GM21526 (cell line): ENCODE data around the gene FAM118B.

ENCODE experiments used
- ATAC-seq: cut with Tn5 transposase; IDR thresholded peaks from one replicate; pipeline ENCODE4 v1.9.1; 2021; ENCODE audit warnings: moderate library complexity; ENCODE audit not compliant: unreplicated experiment, low FRiP score

Gene FAM118B

DNA sequence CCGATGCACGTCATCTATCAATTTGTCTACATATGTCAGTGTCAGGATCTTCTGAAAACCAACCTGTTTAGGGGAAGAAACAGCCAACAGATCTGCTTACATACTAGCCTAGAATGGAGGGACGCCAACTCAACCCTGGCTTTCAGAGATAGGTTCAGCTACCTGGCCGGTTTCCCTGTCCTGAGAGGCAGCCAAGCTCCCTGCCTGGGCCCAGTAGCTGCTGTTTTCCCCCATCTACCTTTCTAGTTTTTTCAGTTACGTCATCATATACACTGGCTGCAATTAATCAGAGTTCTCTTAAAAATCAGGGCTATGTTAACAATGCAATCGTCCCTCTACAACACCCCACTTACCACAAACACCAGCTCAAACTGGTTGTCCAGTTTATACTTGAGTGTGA is 56.1 kb downstream of the FAM118B start:
- no peak for ATAC-seq

DNA sequence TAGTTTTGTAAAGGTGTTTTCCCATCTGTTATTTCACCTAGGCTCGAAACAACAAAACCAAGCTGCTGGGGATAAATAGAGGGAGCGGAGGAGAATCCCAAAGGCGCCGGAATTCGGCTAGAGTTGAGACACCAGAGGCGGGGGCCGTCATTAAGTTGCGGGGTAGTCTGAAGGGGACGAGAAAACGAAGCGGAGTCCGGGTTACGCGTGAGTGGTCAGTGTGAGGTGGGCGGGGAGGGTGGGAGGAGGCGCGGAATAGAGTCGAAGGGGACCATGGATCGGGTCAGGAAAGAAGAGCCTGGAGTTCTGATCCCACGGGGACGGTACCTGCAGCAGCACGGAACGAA is 56.8 kb downstream of the FAM118B start:
- no peak for ATAC-seq

DNA sequence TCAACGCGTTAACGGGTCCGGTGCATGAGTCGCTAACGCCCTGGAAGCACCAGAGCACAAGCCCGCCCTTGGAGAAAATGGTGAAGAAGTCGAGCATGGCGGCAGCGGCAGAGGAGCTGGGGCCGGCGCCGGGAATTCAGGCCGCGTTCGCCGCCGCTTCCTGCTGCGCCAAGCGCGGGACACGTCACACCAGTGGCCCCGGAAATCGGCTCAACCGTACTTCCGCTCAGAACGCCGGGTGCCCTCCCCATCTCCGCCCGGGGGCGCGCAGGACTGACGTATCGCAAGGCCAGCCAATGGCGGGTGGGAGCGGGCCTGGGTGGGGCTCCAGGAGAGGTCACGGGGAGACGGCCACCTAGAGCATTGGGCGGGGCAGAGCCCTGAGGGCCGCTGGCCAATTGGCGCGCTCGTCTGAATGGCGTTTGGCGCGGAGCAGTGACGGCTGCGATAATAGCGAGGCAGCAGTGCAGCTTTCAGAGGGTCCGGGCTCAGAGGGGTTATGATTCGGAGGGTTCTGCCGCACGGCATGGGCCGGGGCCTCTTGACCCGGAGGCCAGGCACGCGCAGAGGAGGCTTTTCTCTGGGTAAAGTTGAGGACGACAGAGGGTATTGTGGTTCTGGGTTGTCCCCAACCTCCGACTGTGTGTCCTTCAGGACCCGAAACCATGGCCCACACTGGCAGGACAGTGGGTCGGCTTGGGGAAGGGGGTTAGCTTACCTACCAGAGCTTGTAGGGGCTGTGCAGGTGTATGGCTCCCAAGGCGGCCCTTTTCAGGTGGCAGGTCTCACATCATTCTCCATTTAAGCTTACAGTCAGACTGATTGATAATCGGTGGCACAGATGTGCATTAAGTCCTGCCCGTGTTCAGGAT is 57.4 kb downstream of the FAM118B start, which contains the start of the genes FOXRED1 and SRPRA:
FOXRED1 (plus strand) TSS at position 447 of the 872 bp plus-strand sequence; CDS start at position 500, 53 bp downstream.
SRPRA (minus strand) TSS at position 188 of the 872 bp plus-strand sequence; CDS start at position 97, 91 bp downstream.
- peak; percentile 99 for ATAC-seq

GRCh38 chr11:126277322-126277721 is 65.7 kb downstream of the FAM118B start:
- ATAC-seq: no peak

DNA sequence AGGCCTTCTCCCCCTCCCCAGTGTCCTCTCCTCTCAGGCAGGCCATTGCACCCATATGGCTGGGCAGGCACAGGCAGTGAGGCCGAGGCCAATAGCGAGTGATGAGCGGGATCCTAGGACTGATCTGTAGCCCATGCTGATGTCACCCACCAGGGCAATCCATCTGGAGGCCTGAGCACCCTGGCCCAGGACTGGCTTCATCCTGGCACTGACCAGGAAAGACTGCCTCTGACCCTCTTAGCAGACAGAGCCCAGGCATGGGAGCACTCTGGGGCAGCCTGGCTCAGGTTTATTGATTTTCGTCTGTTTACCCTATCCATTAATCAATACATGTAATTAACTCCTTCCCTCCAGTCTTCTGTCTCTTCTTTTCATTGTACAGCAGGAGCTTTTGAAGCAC is 66.2 kb downstream of the FAM118B start:
- ATAC-seq: no peak

DNA sequence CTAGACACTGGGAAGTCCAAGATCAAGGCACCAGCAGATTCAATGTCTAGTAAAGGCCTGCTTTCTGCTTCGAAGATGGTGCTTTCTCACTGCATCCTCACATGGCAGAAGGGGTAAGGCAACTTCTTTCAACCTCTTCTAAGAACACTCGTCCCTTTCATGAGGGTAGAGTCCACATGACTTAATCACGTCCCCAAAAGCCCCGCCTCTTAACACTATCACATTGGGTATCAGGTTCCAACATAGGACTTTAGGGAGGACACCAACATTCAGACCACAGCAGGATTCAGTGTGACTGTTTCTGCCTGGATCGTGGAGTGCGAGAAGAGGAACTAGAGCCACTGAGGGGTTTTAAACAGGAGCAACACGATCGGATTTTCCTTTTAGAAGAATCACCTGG is 67.6 kb downstream of the FAM118B start:
- no peak for ATAC-seq

GRCh38 chr11:126280595-126280994 is 69.0 kb downstream of the FAM118B start:
- no peak for ATAC-seq

- no peak for ATAC-seq
These were observed 69.7 kb downstream of the FAM118B start for GRCh38 chr11:126281245-126281644.

DNA sequence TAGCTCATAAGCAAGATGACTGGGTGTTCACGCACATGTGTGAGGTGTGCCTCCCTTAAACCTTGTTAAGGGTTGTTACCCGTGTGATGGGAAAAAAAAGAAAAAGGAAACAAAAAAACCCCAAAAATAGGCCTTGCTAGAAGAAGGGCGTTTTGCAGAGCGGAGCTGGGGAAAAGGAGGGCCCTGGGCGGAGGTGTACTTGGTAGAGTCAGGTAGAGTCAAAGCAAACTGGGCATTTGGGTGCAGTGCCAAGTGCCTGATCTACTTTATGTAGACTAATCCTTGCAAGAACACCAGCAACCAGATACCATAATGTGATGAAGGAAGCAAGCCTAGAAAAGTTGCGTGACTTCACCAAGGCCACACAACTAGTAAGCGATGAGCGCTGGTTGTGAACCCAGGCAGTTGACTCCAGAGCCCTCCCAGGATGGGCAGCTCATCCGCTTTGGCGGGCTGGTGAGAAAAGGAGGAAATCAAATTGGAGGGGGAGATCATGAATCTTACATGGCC is 70.1 kb downstream of the FAM118B start:
- no peak for ATAC-seq

GRCh38 chr11:126282361-126282735 is 70.8 kb downstream of the FAM118B start:
- ATAC-seq: no peak

DNA sequence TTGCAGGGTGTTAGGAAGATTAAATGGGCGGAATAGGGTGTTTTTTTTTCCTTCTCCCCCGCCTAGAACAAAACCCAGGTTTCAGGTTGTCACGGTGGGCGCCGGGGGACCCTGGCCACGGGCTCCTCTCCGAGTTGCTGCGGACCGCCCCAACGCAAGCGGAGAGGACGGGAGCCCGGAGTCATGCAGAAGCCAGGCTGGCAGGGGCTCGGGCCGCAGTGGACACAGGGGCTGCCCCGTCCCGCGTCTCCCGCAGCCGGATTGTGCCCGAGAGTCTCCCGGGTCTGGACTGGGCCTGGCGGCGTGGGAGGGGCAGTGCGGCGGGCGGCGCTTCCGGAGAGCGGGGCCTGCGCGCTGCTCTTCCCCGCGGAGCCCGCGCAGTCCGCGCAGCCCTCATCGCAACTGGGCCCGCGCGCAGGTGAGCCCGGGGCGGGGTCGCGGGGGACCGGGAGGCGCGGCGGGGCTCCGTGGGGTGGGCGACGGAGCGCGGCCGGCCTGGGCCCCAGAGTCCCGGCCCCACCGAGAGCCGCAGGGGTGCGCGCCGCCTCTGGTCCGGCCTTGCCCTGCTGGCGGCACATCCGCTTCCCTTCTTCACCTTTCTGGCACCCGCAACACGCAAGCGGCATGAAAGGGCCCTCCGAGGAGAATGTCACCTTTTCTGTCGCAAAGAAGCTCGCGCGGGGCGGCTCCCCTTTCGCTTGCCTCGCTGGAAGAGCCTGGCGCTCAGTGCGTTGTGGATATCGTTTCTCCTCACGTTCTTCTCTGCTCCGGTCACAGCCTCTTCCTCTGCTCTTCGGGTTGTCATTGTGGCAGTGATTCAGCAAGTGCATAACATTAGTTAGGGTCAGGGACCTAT is 71.4 kb downstream of the FAM118B start, which contains the start of gene TIRAP:
TIRAP (plus strand) TSS at position 358 of the 856 bp plus-strand sequence. CDS start 7,802 bp downstream, outside the sequence.
- ATAC-seq: peak; percentile 60

DNA sequence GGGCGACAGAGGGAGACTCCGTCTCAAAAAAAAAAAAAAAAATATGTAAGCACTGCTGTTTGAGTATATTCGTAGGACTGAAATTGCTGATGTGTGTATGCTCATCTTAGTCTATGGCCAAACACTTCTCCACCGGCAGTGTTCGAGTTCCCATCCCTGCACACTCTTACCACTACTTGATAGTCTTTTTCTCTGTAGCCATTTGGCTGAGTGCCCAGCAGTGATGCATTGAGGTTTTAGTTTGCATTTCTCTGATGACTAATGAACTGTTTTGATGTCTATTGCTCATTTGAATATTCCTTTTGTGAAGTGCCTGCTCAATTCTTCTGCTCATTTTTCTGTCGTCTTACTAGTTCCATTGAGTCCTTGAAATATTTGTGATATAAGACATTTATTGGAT is 73.2 kb downstream of the FAM118B start:
- peak; percentile 42 for ATAC-seq

- no peak for ATAC-seq
These were observed 76.7 kb downstream of the FAM118B start for GRCh38 chr11:126288237-126288636.

DNA sequence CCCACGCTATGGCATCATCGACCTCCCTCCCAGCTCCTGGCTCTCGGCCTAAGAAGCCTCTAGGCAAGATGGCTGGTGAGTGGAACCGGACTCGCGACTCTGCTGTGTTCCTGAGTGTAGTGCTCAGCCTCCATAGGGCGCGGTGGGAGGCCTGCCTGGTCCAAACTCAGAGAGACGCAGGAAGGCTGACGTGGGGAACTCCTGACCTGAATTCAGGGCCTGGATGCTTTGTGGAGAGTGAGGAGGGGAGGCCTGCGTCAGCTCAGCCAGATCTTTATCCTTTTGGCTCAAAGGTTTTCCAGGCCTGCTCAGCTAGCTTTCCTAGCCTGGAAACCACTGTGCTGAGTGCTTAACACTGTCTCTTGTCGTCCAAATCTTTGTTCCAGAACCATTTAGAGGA is 79.3 kb downstream of the FAM118B start:
- ATAC-seq: no peak

DNA sequence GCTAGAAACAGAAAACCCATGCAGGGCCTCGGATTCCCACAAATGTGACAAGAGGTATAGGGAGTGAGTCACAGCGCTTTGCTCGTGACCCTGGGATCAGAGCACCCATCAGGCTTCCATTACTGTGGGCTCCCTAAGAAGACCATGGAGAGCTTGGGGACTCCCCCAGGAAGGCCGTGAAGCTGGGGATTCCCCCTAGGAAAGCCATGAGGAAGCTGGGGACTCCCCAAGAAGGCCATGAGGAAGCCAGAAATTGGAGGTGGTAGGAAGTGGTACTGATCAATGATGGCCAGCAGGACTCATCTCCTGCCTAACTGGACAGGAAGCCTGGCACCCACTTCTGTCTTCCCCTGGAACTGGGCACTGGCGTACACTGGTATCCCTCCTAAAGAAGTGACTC is 82.1 kb downstream of the FAM118B start:
- no peak for ATAC-seq

DNA sequence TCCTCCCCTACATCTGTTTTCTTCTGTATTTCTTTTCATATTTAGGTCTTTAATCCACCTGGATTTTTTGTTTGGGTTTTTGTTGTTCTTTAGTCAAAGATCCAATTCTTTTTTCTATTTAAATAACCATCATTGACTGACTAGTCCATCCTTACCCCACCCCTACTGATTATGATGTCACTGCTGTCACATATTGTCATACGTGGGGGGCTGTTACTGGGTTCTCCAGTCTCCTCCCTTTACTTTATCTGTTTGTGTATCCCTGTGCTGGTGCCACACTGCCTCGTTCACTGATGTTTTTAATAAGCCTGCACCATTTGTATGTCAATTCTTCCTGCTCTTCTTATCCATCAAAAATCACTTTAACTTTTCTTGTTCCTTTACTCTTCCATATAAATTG is 85.4 kb downstream of the FAM118B start:
- ATAC-seq: no peak

- ATAC-seq: peak; percentile 83
These were observed 92.3 kb downstream of the FAM118B start, which contains the start of gene DCPS for GRCh38 chr11:126303623-126304456. TSS of gene DCPS (plus strand) at chr11:126304060. CDS start at chr11:126304081, 21 bp downstream.

GRCh38 chr11:126304457-126305075 is 93.0 kb downstream of the FAM118B start:
- peak; percentile 30 for ATAC-seq

DNA sequence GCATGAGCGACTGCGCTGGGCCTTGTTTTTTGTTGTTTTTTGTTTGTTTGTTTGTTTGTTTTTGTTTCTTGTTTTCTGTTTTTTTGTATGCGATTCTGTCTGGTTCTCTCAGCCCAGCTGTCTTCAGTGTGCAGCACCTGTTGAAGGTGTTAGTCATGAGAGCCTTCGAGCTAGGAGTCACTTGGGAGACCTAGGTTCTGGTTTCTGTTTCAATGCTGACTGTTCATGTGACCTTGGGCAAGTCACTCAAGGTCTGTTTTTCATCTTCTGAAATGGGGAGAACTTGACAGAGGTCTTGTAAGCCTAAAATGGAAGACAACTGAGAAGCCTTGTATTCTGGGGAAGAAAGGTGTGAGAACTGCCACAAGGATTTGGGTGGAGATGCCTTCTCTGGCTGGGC is 94.1 kb downstream of the FAM118B start:
- peak; percentile 60 for ATAC-seq

GRCh38 chr11:126307706-126308105 is 96.1 kb downstream of the FAM118B start:
- ATAC-seq: no peak
